OCI-LY7 (cell line): Measurements from ENCODE around the gene AMPD3. TPM values are rescaled to one million over a fixed set of nuclear protein-coding genes. Genes with fewer than 3 reads are reported as not detected.
A peak's percentile ranks its signal among the peaks of the same experiment; 100 is the strongest.

ENCODE experiments used
- BruUV-seq: library from RNA; stranded (reverse); fragments of 400-500 nt; replicated peaks from 2 replicates; lab custom pipeline; 2021; lab: Mats Ljungman, UMichigan
- CTCF ChIA-PET: fragments of 300-600 bp; sonication (Branson Sonifier 250); formaldehyde crosslinking; loops from one replicate; lab custom pipeline; 2022; ENCODE audit warnings: antibody characterized with exemption; ENCODE audit not compliant: unreplicated experiment; lab: Charles Lee
- POLR2A ChIA-PET: fragments of 300-600 bp; sonication (Branson Sonifier 250); formaldehyde crosslinking; loops from one replicate; lab custom pipeline; 2022; ENCODE audit warnings: antibody characterized with exemption; lab: Charles Lee
- DNase-seq: peaks from one replicate; pipeline ENCODE4 v3.0.0-alpha.2; 2015; ENCODE audit warnings: low spot score
- H2AFZ ChIP-seq: fragments of 200-600 bp; sonication (generic), shearing (Covaris generic); 2 replicates; pipeline ENCODE4 v1.6.1; 2014; ENCODE audit warnings: mild to moderate bottlenecking, antibody characterized with exemption, low read length, moderate library complexity
- H3K27ac ChIP-seq: fragments of 200-600 bp; sonication (generic); 2 replicates; pipeline ENCODE4 v1.5.1; 2014; ENCODE audit warnings: mixed run types, low read depth, mild to moderate bottlenecking, moderate library complexity, low read length, inconsistent platforms; ENCODE audit not compliant: poor library complexity, severe bottlenecking
- H3K36me3 ChIP-seq: fragments of 200-600 bp; sonication (generic); 2 replicates; pipeline ENCODE4 v1.6.1; 2014; ENCODE audit warnings: mild to moderate bottlenecking, antibody characterized with exemption, low read length, moderate library complexity, mixed read lengths; ENCODE audit not compliant: insufficient read depth
- H3K4me1 ChIP-seq: fragments of 200-600 bp; sonication (generic); 2 replicates; pipeline ENCODE4 v1.5.1; 2014; ENCODE audit warnings: mild to moderate bottlenecking, low read length; ENCODE audit not compliant: insufficient read depth, poor library complexity, severe bottlenecking
- H3K4me2 ChIP-seq: fragments of 200-600 bp; sonication (generic); 2 replicates; pipeline ENCODE4 v1.6.1; 2014; ENCODE audit warnings: mild to moderate bottlenecking, low read length
- H3K4me3 ChIP-seq: fragments of 200-600 bp; sonication (generic); 2 replicates; pipeline ENCODE4 v1.5.1; 2014; ENCODE audit warnings: mild to moderate bottlenecking, low read depth, low read length; ENCODE audit not compliant: poor library complexity, severe bottlenecking
- H3K79me2 ChIP-seq: fragments of 200-600 bp; sonication (generic); 2 replicates; pipeline ENCODE4 v1.6.1; 2016; ENCODE audit warnings: low read depth, mild to moderate bottlenecking, low read length, moderate library complexity, mixed read lengths; ENCODE audit not compliant: insufficient read depth
- H3K9me2 ChIP-seq: fragments of 200-600 bp; sonication (generic); 2 replicates; pipeline ENCODE4 v1.6.1; 2016; ENCODE audit warnings: mild to moderate bottlenecking, low read length, mixed read lengths; ENCODE audit not compliant: insufficient read depth
- H3K9me3 ChIP-seq: fragments of 200-600 bp; sonication (generic); 2 replicates; pipeline ENCODE4 v1.6.1; 2014; ENCODE audit warnings: mild to moderate bottlenecking, mixed run types, low read length, mixed read lengths
- H4K20me1 ChIP-seq: fragments of 200-600 bp; sonication (generic); 2 replicates; pipeline ENCODE4 v1.6.1; 2014; ENCODE audit warnings: mild to moderate bottlenecking, antibody characterized with exemption, low read length, moderate library complexity, mixed read lengths; ENCODE audit not compliant: insufficient read depth
- CTCF ChIP-seq: fragments of 200-600 bp; sonication (generic); conservative IDR thresholded peaks from 2 replicates; pipeline ENCODE4 v1.5.1; 2014; ENCODE audit warnings: mild to moderate bottlenecking, antibody characterized with exemption, low read length, moderate library complexity, mixed read lengths
- EZH2phosphoT487 ChIP-seq: fragments of 200-600 bp; sonication (generic); IDR thresholded peaks from 2 replicates; pipeline ENCODE4 v1.6.1; 2018; ENCODE audit warnings: low read depth, borderline replicate concordance, mild to moderate bottlenecking, mixed run types, antibody characterized with exemption, low read length, moderate library complexity, mixed read lengths
- intact Hi-C: fragments of 100-400 bp; cut with micrococcal nuclease; formaldehyde crosslinking; loops from one replicate; pipeline ENCODE4 v1.10.0; 2022; ENCODE audit not compliant: unreplicated experiment
- total RNA-seq, 2 experiments: library from RNA; depleted of rRNA in 1 of 2; stranded (reverse); fragments of >200 nt in 1 of 2; shearing (Covaris generic) in 1 of 2; gene quantifications; 2 replicates each; pipeline ENCODE4 v1.2.3, GENCODE V29; 2014 to 2022

The AMPD3 gene
- total RNA-seq, 2 experiments from 2014 or later: 13.5 to 25.6 TPM

GRCh38 chr11:10441652-10442503 lies 13.2 kb upstream of the AMPD3 start:
- Histone ChIP-seq H3K27ac (peak overlapping the region; percentile 52), H2AFZ (peak overlapping the region; percentile 92), H3K4me2 (peak overlapping the region; percentile 68), H4K20me1 (no peaks in the 10 kb centered on the region), H3K9me3 (no peaks in the 10 kb centered on the region), H3K79me2 (no peaks in the 10 kb centered on the region), H3K9me2 (no peaks in the 10 kb centered on the region), H3K36me3 (no peaks in the 10 kb centered on the region), H3K4me1 (peaks cover 32% of the 10 kb centered on the region), H3K4me3 (peak overlapping the region; percentile 24)
- TF ChIP-seq EZH2phosphoT487 (no peak), CTCF (no peak)
- no TSS peak for BruUV-seq
- peak; percentile 56 for DNase-seq
- ChIA-PET POLR2A (interaction anchor here (0.8 to 8.8 kb wide), 9 partner anchors 7 to 367 kb away, joined by 3 to 97 read pairs (median 4); partner anchors contain the start of gene AMPD3), CTCF (interaction anchor here (1.0 to 1.4 kb wide), 3 partner anchors 11 to 12 kb away, joined by 3 to 5 read pairs (median 5); no protein-coding TSS in a partner anchor)
- intact Hi-C loops: no loop called here

GRCh38 chr11:10443152-10443551 lies 11.9 kb upstream of the AMPD3 start:
- Histone ChIP-seq H3K9me2 (no peaks in the 10 kb centered on the region), H3K4me3 (no peak overlapping the region), H3K4me2 (no peak overlapping the region), H3K79me2 (no peaks in the 10 kb centered on the region), H4K20me1 (no peaks in the 10 kb centered on the region), H3K27ac (no peak overlapping the region), H3K36me3 (no peaks in the 10 kb centered on the region), H2AFZ (no peak overlapping the region), H3K9me3 (no peaks in the 10 kb centered on the region), H3K4me1 (peaks cover 32% of the 10 kb centered on the region)
- no TSS peak for BruUV-seq
- no peak for TF ChIP-seq CTCF
- no peak for TF ChIP-seq EZH2phosphoT487
- DNase-seq: no peak
- CTCF ChIA-PET: interaction anchor here (1.2 to 1.3 kb wide), 2 partner anchors 9 to 11 kb away, joined by 3 to 5 read pairs; no protein-coding TSS in a partner anchor
- intact Hi-C loops: no loop called here
- POLR2A ChIA-PET: interaction anchor here (0.6 to 8.8 kb wide), 7 partner anchors 9 to 666 kb away, joined by 3 to 97 read pairs (median 4); partner anchors contain the start of gene AMPD3
